ENCODE measurements around the gene PMPCB.

Gene PMPCB

GRCh38 chr7:103317009-103317408 is 19.8 kb downstream of the PMPCB start:
- in situ Hi-C loops (cut with MboI; ENCODE audit: low sequenced_read_pairs), result no loop called here

GRCh38 chr7:103325744-103326143 is 28.5 kb downstream of the PMPCB start:
- in situ Hi-C loops (cut with MboI; ENCODE audit: low sequenced_read_pairs), result no loop called here

- in situ Hi-C loops (cut with MboI; ENCODE audit: low sequenced_read_pairs), result no loop called here
Measured at GRCh38 chr7:103336761-103337160, 39.5 kb downstream of the PMPCB start.

- in situ Hi-C loops (cut with MboI; ENCODE audit: low sequenced_read_pairs), result no loop called here
Measured at GRCh38 chr7:103338864-103339263, 41.6 kb downstream of the PMPCB start.

GRCh38 chr7:103341466-103341865 is 44.2 kb downstream of the PMPCB start:
- in situ Hi-C loops (cut with MboI; ENCODE audit: low sequenced_read_pairs), result no loop called here

GRCh38 chr7:103343332-103343731 is 46.1 kb downstream of the PMPCB start:
- in situ Hi-C loops (cut with MboI; ENCODE audit: low sequenced_read_pairs), result no loop called here

- in situ Hi-C loops (cut with MboI; ENCODE audit: low sequenced_read_pairs), result no loop called here
Measured at GRCh38 chr7:103343758-103344452, 46.7 kb downstream of the PMPCB start.

- in situ Hi-C loops (cut with MboI; ENCODE audit: low sequenced_read_pairs), result no loop called here
Measured at GRCh38 chr7:103344453-103345149, 47.4 kb downstream of the PMPCB start, which contains the start of gene DNAJC2. DNAJC2 (minus strand) TSS chr7:103344767; CDS start chr7:103344622, 145 bp downstream.

GRCh38 chr7:103346396-103346795 is 49.2 kb downstream of the PMPCB start:
- in situ Hi-C loops (cut with MboI; ENCODE audit: low sequenced_read_pairs), result no loop called here

GRCh38 chr7:103347507-103348267 is 50.5 kb downstream of the PMPCB start, which contains the start of gene PSMC2:
PSMC2 (plus strand) TSS chr7:103347643; CDS start chr7:103347712, 69 bp downstream.
- in situ Hi-C loops (cut with MboI; ENCODE audit: low sequenced_read_pairs), result no loop called here

- in situ Hi-C loops (cut with MboI; ENCODE audit: low sequenced_read_pairs), result no loop called here
Measured at GRCh38 chr7:103348452-103348851, 51.2 kb downstream of the PMPCB start.

GRCh38 chr7:103348959-103349358 is 51.7 kb downstream of the PMPCB start:
- in situ Hi-C loops (cut with MboI; ENCODE audit: low sequenced_read_pairs), result no loop called here

GRCh38 chr7:103349805-103350204 is 52.6 kb downstream of the PMPCB start:
- in situ Hi-C loops (cut with MboI; ENCODE audit: low sequenced_read_pairs), result no loop called here
